ENCODE data around the gene SERINC2. TPM values are rescaled to one million over a fixed set of nuclear protein-coding genes. Genes with fewer than 3 reads are reported as not detected.

The SERINC2 gene
- total RNA-seq, 1 donor from 2014 or later, result 105 TPM

DNA sequence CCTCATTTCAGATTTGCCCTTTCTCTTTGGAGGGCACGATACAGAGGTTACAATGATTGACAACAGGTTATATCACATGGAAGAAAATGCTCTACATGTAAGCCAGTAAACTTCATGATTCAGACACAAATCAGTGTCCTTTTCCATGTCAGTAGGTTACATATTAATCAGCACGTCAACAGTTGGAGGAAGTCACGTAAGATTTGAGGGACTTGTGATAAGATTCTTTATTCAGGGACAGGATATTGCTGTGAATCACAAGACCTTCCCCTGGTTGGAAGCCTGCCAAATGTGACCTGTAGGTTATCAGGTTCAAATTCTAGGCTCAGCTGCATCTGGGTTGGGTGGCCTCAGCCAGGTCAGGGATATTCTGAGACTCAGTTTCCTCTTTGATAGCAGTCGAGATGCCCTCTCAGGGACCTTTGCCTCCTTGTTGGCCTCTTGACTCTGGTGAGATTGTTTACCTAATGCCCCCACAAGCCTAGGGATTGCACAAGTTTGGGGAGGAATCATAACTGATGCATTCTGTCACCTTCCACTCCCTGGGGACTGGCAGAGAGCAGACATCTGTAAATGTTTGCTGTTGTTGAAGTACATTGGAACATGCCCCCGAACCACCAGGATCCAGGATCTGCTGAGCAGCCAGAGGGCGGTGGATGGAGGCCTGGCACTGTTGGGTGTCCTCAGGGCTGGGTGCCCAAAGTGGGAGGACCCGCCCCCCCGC is 31.9 kb downstream of the SERINC2 start:
- Histone ChIP-seq H3K27me3 (ENCODE audit: control insufficient read depth, insufficient read depth, low read length) (no peaks in the 10 kb centered on the region), H3K36me3 (ENCODE audit: control insufficient read depth, insufficient read depth, low read length) (no peaks in the 10 kb centered on the region), H3K4me3 (ENCODE audit: low read depth, low read length) (no peak overlapping the region)
- TF ChIP-seq, protein P1, sequence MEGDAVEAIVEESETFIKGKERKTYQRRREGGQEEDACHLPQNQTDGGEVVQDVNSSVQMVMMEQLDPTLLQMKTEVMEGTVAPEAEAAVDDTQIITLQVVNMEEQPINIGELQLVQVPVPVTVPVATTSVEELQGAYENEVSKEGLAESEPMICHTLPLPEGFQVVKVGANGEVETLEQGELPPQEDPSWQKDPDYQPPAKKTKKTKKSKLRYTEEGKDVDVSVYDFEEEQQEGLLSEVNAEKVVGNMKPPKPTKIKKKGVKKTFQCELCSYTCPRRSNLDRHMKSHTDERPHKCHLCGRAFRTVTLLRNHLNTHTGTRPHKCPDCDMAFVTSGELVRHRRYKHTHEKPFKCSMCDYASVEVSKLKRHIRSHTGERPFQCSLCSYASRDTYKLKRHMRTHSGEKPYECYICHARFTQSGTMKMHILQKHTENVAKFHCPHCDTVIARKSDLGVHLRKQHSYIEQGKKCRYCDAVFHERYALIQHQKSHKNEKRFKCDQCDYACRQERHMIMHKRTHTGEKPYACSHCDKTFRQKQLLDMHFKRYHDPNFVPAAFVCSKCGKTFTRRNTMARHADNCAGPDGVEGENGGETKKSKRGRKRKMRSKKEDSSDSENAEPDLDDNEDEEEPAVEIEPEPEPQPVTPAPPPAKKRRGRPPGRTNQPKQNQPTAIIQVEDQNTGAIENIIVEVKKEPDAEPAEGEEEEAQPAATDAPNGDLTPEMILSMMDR (IDR thresholded peaks at IDR 0.05; ENCODE audit: insufficient read depth, low read length, poor library complexity, severe bottlenecking), result no peak
- DNase-seq (ENCODE audit: low read depth), result no peak

- TF ChIP-seq, protein P1 (IDR thresholded peaks at IDR 0.05; ENCODE audit: insufficient read depth, low read length, poor library complexity, severe bottlenecking), result no peak
- Histone ChIP-seq H3K4me3 (ENCODE audit: low read depth, low read length) (no peak overlapping the region), H3K27me3 (ENCODE audit: control insufficient read depth, insufficient read depth, low read length) (no peaks in the 10 kb centered on the region), H3K36me3 (ENCODE audit: control insufficient read depth, insufficient read depth, low read length) (no peaks in the 10 kb centered on the region)
- no peak for DNase-seq (ENCODE audit: low read depth)
Measured at GRCh38 chr1:31445951-31446350, 32.9 kb downstream of the SERINC2 start.

DNA sequence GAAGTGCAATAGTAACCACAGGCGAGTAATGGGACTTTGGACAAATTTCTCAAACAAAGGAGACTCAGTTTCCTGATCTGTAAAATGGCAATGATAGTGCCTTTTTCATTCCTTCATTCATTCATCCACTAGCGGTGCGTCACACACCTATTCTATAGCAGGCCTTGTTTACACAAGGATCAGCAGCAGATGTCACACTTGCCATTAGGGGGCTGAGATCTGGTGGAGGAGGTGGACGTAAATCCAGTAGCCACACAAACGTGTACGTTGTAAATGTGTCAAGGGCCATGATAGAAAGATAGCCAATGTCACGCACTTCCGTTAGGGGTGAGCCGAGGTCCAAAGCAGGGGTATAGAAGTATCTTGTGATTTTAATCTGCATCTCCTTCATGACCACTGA is 34.2 kb downstream of the SERINC2 start:
- H3K27me3 ChIP-seq (ENCODE audit: control insufficient read depth, insufficient read depth, low read length), result no peaks in the 10 kb centered on the region

DNA sequence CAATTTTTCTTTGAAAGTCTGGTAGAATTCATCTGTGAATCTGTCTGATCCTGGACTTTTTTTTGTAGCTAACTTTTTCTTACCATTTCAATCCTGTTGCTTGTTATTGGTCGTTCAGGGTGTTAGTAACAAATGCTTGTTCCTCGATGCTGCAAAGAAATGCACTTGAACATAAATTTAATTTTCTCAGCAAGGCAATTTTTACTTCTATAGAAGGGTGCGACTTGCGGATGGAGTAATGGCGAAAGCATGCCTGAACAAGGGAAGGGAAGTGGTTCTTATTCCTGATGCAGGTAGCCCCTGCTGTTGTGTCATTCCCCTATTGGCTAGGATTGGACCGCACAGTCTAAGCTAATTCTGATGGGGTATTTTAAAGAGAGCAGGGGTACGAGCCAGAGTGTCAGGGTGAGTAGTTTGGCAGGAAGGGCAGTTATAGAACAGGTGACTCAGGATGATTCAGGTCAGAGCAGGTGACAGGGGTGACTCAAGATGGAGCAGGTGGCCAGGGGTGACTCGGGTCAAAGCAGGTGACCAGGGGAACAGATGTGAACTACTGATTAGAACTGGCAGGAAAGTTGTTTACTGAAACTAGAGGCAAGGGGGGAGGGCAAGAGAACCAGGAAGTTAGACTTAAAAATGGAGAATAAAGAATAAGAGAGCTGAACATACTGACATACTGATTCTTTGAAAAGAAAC is 40.5 kb downstream of the SERINC2 start:
- Histone ChIP-seq H3K36me3 (ENCODE audit: control insufficient read depth, insufficient read depth, low read length) (no peaks in the 10 kb centered on the region), H3K27me3 (ENCODE audit: control insufficient read depth, insufficient read depth, low read length) (no peaks in the 10 kb centered on the region), H3K4me3 (ENCODE audit: low read depth, low read length) (no peak overlapping the region)
- no peak for DNase-seq (ENCODE audit: low read depth)
- TF ChIP-seq, protein P1 (IDR thresholded peaks at IDR 0.05; ENCODE audit: insufficient read depth, low read length, poor library complexity, severe bottlenecking), result no peak

More for the DNA sequence above, 34.2 kb downstream of the SERINC2 start:
- Histone ChIP-seq H3K36me3 (ENCODE audit: control insufficient read depth, insufficient read depth, low read length) (no peaks in the 10 kb centered on the region), H3K4me3 (ENCODE audit: low read depth, low read length) (no peak overlapping the region)
- no peak for DNase-seq (ENCODE audit: low read depth)
- TF ChIP-seq, protein P1 (IDR thresholded peaks at IDR 0.05; ENCODE audit: insufficient read depth, low read length, poor library complexity, severe bottlenecking), result no peak

DNA sequence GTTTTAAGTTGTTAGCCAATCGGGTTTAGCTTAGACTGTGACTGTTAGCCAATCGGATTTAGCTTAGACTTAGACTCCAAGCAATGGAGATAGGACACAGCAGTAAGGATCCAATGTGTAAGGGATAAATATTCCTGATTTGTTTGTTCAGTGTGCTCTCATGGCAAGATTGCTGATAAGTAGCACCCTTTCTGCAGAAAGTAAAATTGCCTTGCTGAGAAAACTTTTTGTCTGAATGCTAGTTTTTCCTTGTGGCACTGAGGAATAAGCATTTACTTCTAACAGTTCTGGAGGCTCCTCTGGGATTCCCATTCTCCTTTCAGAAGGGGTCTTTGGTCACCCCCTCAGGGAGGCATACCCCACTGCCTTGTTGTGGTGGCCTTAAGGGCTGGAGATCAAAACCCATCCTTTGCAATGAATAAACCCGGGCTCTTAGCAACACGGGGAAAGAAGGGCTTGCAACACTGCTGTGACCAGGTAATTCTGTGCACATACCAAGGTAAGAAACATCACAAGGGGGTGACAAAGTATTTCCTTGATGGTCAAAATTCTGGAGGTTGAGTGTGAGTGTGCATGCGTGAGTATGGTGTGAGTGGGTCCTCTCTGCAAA is 45.4 kb downstream of the SERINC2 start:
- no peak for DNase-seq (ENCODE audit: low read depth)
- H3K27me3 ChIP-seq (ENCODE audit: control insufficient read depth, insufficient read depth, low read length), result no peaks in the 10 kb centered on the region
- H3K36me3 ChIP-seq (ENCODE audit: control insufficient read depth, insufficient read depth, low read length), result no peaks in the 10 kb centered on the region
- H3K4me3 ChIP-seq (ENCODE audit: low read depth, low read length), result no peak overlapping the region
- TF ChIP-seq, protein P1 (IDR thresholded peaks at IDR 0.05; ENCODE audit: insufficient read depth, low read length, poor library complexity, severe bottlenecking), result no peak

All from kidney epithelial cell (primary cell).